Inflammatory macrophage treated with lipopolysaccharide for 4 hours (primary cell): ENCODE measurements around the gene SLC39A3.
"Not testable (repeated sequence)": the region's sequence is repeated elsewhere in the genome, so short reads cannot be mapped to it uniquely, and the experiment has no call there.

Experiments
- DNase-seq: peaks from one replicate; pipeline ENCODE4 v3.0.0-alpha.2; 2020

SLC39A3 gene

DNA sequence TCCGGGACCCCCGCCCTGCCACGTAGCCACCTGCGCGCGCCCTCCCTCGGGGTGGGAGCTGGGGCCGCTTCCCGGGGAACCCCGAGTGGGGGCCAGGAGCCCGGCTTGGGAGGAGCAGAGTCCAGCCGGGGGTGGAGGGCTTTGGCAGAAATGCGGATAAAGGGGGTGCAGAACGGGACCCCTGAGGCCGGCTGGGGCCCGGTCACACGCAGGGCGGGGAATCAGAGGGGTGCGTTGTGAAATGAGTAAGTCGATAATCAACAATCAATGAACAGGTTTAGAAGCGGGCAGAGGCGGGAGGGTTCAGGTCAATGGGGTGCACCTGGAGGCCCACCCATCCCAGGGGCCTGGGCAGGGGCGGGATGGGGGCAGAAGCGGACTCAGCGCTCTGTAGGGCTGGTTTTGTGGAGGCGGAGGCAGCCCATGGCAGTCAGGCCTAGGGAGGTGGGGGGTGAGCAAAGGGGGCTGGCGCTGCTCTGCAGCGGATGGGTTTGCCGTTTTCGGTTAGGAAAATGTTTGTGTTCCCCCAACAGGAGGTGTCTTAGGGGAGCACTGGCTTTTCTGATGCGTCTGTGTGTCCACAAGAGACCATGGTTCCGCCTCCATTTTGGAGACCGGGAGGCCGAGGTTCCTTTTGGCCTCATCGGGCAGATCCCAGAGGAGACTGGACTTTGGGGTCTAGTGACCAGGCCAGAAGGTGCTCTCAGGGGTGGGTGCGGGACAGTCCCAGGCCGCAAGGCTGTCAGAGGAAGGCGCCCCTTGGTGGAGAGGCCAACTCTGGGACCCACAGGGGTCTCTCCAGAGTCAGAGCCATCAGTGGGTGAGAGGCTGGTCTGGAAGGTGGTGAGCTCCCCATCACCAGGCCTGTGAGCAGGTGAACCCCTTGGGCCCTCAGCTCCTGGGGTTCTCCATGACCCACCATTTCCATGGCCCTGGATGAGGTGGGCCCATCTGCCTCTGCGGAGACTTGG lies 18.0 kb downstream of the SLC39A3 start:
- DNase-seq = no peak

GRCh38 chr19:2720777-2721569 lies 18.8 kb downstream of the SLC39A3 start, which contains the start of gene DIRAS1:
TSS of gene DIRAS1 (minus strand) at chr19:2721372. CDS start at chr19:2717806, 3,566 bp downstream.
- DNase-seq = no peak

GRCh38 chr19:2719920-2720776 lies 19.7 kb downstream of the SLC39A3 start:
- peak; percentile 24 for DNase-seq

GRCh38 chr19:2719232-2719735 lies 20.5 kb downstream of the SLC39A3 start:
- no peak for DNase-seq

DNA sequence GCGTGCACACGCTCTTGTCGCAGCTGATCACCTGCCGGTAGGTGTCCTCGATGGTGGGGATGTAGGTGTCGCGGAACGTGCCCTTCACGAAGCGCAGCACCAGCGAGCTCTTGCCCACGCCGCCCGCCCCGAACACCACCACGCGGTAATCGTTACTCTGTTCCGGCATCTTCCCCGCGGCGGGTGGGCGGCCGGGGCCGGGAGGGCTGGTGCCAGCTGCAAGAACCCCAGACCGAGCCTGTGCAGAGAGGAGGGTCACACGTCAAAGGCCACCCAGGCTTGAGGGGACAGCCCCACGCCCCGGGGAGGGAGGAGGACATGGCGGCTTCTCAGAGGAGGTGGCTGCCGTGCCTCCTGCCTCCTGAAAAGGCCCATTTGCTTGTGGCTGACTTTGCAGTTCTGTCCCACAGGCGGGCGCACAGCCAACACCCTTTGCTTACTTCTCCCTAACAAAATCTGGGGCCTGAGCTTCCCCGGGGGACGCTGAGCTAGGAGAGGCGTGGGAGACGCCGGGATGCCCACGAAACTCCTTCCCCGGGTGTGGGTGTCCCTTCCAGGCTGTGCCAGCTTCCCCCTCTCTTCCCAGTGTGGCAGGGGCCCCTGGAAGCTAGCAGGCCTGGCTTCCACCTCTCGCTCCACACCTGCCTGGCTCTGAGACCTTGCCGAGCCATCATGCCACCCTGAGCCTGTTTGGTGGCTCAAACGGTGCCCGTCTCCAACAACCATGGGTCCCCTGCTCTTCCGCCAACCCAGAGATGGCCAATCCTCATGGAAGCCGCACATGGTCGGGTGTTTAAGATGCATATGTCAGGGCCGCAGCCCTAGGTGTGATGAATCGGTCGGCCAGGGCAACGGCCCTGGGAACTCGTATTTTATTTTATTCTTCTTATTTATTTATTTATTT lies 21.9 kb downstream of the SLC39A3 start:
- DNase-seq = no peak

DNA sequence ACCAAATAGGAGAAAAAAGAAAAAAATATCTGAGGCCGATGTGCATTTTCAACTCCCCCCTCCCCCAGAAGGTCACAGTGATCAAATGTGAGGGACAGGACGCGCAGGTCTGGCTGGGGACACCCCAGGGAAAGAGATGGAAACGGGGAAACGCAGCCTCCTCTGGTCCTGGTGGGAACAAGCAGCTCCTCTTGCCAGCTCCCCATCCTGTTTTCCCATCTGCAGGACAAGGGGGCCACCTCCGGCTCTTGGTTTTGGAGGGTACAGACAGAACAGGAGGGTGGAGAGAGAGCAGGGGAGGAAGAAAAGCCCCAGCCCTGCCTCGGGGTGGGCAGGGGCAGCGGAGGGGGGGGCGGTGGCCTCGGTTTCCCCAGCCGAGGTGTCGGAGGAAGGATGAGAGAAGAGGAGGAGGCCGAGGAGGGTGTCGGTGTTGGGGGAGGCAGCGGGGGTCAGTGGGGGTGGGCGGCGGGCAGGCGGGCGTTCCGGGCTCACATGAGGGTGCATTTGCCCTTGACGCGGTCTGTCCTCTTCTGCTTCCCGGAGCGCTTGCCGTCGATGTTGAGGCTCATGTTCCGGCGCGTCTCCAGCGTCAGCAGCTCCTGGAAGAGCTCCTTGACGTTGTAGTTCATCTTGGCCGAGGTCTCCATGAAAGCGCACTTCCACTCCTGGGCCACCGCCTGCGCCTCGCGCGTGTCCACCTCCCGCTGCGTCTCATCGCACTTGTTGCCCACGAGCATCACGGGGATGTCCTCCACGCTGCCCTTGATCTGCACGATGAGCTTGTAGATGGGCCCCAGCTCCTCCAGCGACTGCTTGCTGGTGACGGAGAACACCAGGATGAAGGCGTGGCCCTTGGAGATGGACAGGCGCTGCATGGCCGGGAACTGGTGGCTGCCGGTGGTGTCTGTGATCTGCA lies 22.8 kb downstream of the SLC39A3 start:
- no peak for DNase-seq

DNA sequence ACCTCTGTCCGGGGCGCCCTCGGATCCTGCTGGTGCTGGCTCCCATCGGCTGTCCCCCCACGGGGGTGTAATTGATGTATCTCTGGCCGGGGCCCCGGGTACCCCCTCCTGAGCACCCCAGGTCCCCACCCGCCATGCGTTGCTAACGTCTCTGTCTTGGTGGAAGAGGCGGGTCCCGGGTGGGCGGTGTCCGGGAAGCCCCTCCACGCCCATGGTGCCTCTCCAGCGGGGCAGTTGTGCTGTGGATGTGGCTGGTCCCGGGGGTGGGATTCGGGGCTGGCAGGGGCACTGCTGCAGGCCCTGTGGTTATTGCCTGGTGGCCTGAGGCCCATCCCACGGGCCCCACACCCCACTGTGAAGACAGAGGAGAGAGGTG lies 23.6 kb downstream of the SLC39A3 start:
- no peak for DNase-seq

DNA sequence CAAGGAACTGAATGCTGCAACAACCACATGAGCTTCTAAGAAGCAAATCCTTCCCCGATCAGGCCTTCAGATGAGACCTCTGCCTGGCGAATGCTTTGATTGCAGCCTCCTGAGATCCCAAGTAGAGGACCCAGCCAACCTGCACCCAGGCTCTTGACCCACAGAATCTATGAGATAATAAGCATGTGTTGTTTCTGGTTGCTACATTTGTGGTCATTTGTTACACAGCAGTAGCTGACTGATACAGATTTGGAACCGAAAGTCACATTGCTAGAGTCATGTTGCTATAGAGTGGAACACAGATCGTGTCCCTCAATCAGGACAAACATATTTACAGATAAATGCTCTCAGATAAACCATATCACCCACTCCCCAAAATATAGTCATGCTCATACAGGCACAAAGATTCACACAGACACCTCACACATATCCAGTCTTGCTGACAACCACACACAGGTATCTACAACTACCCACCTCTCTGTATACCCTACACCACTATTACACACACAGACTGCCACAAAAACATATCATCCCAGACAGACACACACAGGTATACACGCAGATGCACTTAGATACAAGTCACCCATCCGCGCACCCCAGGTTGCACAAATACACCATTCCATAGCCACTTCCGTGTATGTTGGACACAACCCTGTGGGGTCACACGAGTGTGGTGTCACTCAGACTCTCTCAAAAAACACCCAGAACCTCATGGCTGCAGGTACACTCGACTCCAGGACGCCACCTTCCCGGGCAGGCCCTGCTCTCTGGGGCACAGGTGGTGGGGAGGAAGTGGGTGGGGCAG lies 24.1 kb downstream of the SLC39A3 start:
- no peak for DNase-seq

DNA sequence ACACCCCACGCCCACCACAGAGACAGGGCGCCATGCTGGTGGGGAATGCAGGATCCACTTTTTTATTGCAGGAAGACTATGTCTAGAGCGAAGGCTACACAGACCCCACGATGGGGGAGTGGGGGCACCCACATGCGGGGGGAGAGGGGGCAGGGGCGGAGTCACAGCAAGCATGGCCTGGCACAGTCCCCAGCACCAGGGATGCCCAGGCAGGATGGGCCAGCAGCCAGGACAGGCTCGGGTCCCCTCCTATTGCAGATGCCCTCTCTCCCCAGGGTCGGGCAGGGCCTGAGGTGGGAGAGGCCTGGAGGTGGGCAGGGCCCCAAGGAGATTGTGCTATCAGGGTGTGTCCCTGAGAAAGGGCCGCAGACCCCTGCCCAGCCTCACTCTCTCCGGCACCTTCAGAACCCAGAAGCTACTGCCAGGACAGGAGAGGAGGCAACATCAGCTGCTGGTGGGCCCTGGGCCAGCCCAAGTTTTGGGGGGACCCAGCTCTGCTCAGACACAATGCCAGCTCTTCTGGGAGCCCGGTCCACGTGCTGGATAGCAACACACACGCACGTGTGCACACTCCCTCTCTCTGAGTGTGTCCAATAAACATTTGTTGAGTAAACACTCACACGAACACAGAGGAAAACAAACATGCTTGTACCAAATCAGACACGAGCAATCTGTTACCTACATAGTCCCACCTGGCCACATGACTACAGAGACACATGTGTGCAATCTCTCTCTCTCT lies 25.1 kb downstream of the SLC39A3 start:
- no peak for DNase-seq

DNA sequence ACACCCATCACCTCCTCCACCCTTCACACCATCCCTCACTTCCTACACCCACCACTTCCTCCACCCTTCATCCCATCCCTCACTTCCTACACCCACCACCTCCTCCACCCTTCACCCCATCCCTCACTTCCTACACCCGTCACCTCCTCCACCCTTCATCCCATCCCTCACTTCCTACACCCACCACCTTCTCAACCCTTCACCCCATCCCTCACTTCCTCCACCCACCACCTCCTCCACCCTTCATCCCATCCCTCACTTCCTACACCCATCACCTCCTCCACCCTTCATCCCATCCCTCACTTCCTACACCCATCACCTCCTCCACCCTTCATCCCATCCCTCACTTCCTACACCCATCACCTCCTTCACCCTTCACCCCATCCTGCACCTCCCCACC lies 25.7 kb downstream of the SLC39A3 start:
- DNase-seq = not testable (repeated sequence)

GRCh38 chr19:2713170-2713569 lies 26.6 kb downstream of the SLC39A3 start:
- not testable (repeated sequence) for DNase-seq

GRCh38 chr19:2711875-2712205 lies 28.0 kb downstream of the SLC39A3 start:
- DNase-seq = no peak

DNA sequence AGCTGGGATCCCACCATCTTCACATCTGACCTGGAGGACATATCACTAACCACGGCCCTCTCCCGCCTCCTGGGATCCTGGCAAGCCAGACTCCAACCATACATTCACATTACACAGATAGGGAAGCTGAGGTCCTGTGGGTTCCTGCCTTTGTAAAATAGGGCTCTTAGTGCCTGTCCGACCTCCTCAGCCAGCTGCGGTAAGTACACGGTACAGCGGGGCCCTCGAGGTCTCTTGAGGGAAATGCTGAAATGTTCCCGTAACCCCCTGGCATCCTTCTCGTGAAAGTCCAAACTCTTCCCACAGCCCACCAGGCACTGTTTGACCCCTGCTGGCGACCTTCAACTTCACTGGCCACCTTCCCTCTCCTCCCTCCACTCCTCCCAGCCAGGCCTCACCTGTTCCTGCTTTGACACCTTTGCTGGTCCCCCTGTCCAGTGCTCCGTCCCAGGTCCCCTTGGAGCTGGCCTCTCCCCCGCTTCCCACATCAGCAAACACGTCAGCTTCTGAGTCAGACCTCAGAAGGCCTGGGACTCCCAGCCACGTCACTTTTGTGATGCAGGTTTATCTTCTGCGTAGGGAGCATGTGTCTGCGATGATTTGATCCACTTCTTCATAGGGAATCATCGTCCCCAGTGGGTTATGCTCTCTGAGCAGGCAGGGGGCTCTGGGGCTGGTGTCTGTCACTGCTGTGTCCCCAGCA lies 28.5 kb downstream of the SLC39A3 start:
- DNase-seq = peak; percentile 47

DNA sequence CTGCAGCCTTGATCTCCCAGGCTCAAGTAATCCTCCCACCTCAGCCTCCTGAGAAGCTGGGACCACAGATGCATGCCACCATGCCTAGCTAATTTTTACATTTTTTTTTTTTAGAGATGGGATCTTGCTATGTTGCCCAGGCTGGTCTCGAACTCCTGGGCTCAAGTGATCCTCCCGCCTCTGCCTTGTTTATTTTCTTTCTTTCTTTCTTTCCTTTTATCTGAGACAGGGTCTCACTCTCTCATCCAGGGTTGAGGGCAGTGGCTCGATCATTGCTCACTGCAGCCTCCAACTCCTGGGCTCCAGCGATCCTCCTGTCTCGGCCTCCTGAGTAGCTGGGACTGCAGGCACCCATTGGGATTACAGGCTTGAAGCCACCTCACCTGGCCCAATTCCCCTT lies 33.6 kb downstream of the SLC39A3 start:
- no peak for DNase-seq

- DNase-seq = no peak
Measured at GRCh38 chr19:2703691-2704216, 36.1 kb downstream of the SLC39A3 start.

- no peak for DNase-seq
Measured at GRCh38 chr19:2703077-2703437, 36.8 kb downstream of the SLC39A3 start.

GRCh38 chr19:2702170-2703076 lies 37.4 kb downstream of the SLC39A3 start, which contains the start of gene GNG7:
TSS of gene GNG7 (minus strand) at chr19:2702694. CDS start at chr19:2520688, 182,006 bp downstream.
- peak; percentile 94 for DNase-seq
